Measurements from ENCODE around the gene MARCO. TPM values are rescaled to one million over a fixed set of nuclear protein-coding genes. Genes with fewer than 3 reads are reported as not detected.

Gene MARCO
- total RNA-seq, 1 experiment from 2014 or later, result not detected

GRCh38 chr2:118986738-118987137 is 44.7 kb downstream of the MARCO start:
- Histone ChIP-seq H3K18ac (ENCODE audit: insufficient read length, low read depth, low read length) (no peak overlapping the region), H2BK12ac (ENCODE audit: insufficient read length, low read depth, low read length) (no peak overlapping the region), H3K27me3 (ENCODE audit: insufficient read depth, low read length) (no peaks in the 10 kb centered on the region; the same call in 1 of the 2 replicates), H4K20me1 (ENCODE audit: control insufficient read depth, insufficient read depth, insufficient read length) (no peaks in the 10 kb centered on the region), H4K5ac (ENCODE audit: insufficient read length, low read depth, low read length) (no peak overlapping the region), H2AFZ (ENCODE audit: low read length) (no peak overlapping the region), H2BK5ac (ENCODE audit: insufficient read length, low read length) (no peak overlapping the region), H3K9me3 (ENCODE audit: control insufficient read depth, low read depth, low read length) (no peaks in the 10 kb centered on the region), H4K8ac (replicated peaks; ENCODE audit: insufficient read length, low read depth, low read length) (no peak overlapping the region), H4K91ac (ENCODE audit: insufficient read length, low read depth, low read length) (no peak overlapping the region), H2BK120ac (ENCODE audit: low read depth, low read length, poor library complexity, severe bottlenecking) (no peak overlapping the region), H3K79me1 (ENCODE audit: insufficient read depth, low read depth, low read length, poor library complexity, severe bottlenecking) (no peaks in the 10 kb centered on the region), H2BK20ac (ENCODE audit: low read depth, low read length, poor library complexity, severe bottlenecking) (no peak overlapping the region), H3K4ac (ENCODE audit: low read depth, low read length) (no peak overlapping the region), H3K27ac (ENCODE audit: insufficient read length, low read depth, low read length) (no peak overlapping the region), H2BK15ac (ENCODE audit: low read depth, low read length) (no peak overlapping the region), H3K56ac (ENCODE audit: insufficient read length, low read depth, low read length) (no peak overlapping the region), H3K4me1 (ENCODE audit: insufficient read depth, low read length) (no peaks in the 10 kb centered on the region), H3K79me2 (ENCODE audit: insufficient read depth, low read length) (no peaks in the 10 kb centered on the region), H3K23ac (ENCODE audit: insufficient read length, low read depth, low read length) (no peak overlapping the region), H3K9ac (ENCODE audit: extremely low read depth, insufficient read length, low read length) (no peak overlapping the region), H3K4me2 (ENCODE audit: insufficient read depth, insufficient read length, low read length) (no peak overlapping the region), H2AK5ac (ENCODE audit: insufficient read length, low read length) (no peak overlapping the region), H3T11ph (ENCODE audit: low read length) (no peak overlapping the region), H3K14ac (ENCODE audit: insufficient read depth, low read length) (no peak overlapping the region), H3K23me2 (ENCODE audit: insufficient read length, low read depth, low read length, poor library complexity, severe bottlenecking) (no peaks in the 10 kb centered on the region)
- no peak overlapping the region for H3K4me3 Mint-ChIP-seq
- peaks cover 62% of the 10 kb centered on the region for H3K27me3 Mint-ChIP-seq (ENCODE audit: low read depth)
- H3K36me3 Mint-ChIP-seq (ENCODE audit: insufficient read depth in 1 of 3, low read depth in 3 of 3), result no peaks in the 10 kb centered on the region; a peak in 1 of 7 replicates
- whole genome bisulfite sequencing (ENCODE audit: extremely low coverage, insufficient read length, low lambda C conversion rate), result no CpG with 5 or more reads among the region's 2 CpGs
- H3K9me3 Mint-ChIP-seq, result no peaks in the 10 kb centered on the region
- TF ChIP-seq CTCF (conservative IDR thresholded peaks at IDR 0.05), result no peak
- no peak overlapping the region for H3K27ac Mint-ChIP-seq
- DNase-seq, result no peak
- H3K4me1 Mint-ChIP-seq, result no peaks in the 10 kb centered on the region
